Prostate gland (tissue), 2 donors: ENCODE measurements around the gene RSPH10B2.
A peak's percentile ranks its signal among the peaks of the same experiment; 100 is the strongest.

Source experiments
- CTCF ChIP-seq, 4 experiments: fragments of 200-600 bp in 2 of 4; fragments of 450-650 bp in 2 of 4; sonication (generic) in 2 of 4; IDR thresholded peaks; 1 replicate in 3 of 4; 2 replicates in 1 of 4; pipeline ENCODE4 v1.5.1; 2016 to 2019; ENCODE audit warnings: antibody characterized with exemption in 4 of 4, mild to moderate bottlenecking in 2 of 4, moderate library complexity in 2 of 4
- POLR2A ChIP-seq: fragments of 450-650 bp; IDR thresholded peaks from one replicate; pipeline ENCODE4 v1.6.1; 2016; ENCODE audit warnings: antibody characterized with exemption, mild to moderate bottlenecking

- TF ChIP-seq CTCF (IDR thresholded peaks at IDR 0.05) (peak in 2 of 4 experiments; percentile 10 to 26), POLR2A (peak; percentile 70)
These were observed 47.1 kb upstream of the RSPH10B2 start, which contains the start of gene ZNF12 for GRCh38 chr7:6706666-6707407.
